A549 (cell line): ENCODE results near the gene CAPN7.

Experiments used
- CTCF ChIP-seq: fragments of >200 bp; sonication (Bioruptor Twin); formaldehyde crosslinking; IDR thresholded peaks from 3 replicates; pipeline ENCODE4 v1.5.1; 2016
- E2F6 ChIP-seq: IDR thresholded peaks from 2 replicates; pipeline ENCODE4 v1.6.1; 2012; ENCODE audit warnings: low read depth, borderline replicate concordance
- EHF ChIP-seq: fragments of 250-450 bp; sonication (Bioruptor Pico); IDR thresholded peaks from 2 replicates; pipeline ENCODE4 v1.5.0; 2020; ENCODE audit warnings: mild to moderate bottlenecking
- HOXA7 ChIP-seq: fragments of 250-450 bp; sonication (Bioruptor Pico); IDR thresholded peaks from 2 replicates; pipeline ENCODE4 v1.5.0; 2020; ENCODE audit warnings: mild to moderate bottlenecking, moderate library complexity
- HOXB13 ChIP-seq: fragments of 250-450 bp; sonication (Bioruptor Pico); IDR thresholded peaks from 2 replicates; pipeline ENCODE4 v1.5.0; 2020; ENCODE audit warnings: low read depth, mild to moderate bottlenecking, moderate library complexity
- MAFK ChIP-seq: fragments of 450-650 bp; IDR thresholded peaks from 2 replicates; pipeline ENCODE4 v1.6.1; 2014; ENCODE audit not compliant: partially characterized antibody
- MAX ChIP-seq: IDR thresholded peaks from 2 replicates; pipeline ENCODE4 v1.6.1; 2012
- POLR2A ChIP-seq: IDR thresholded peaks from 2 replicates; pipeline ENCODE4 v1.6.1; 2012; ENCODE audit warnings: mild to moderate bottlenecking, low read length
- RCOR1 ChIP-seq: fragments of 150-350 bp; IDR thresholded peaks from 2 replicates; pipeline ENCODE4 v1.6.1; 2014; ENCODE audit warnings: antibody characterized with exemption, low read length, low read depth

- TF ChIP-seq POLR2A, result no peak
- no peak for TF ChIP-seq RCOR1
- TF ChIP-seq CTCF, result no peak
- no peak for TF ChIP-seq MAFK
- TF ChIP-seq E2F6, result no peak
- TF ChIP-seq MAX, result no peak
- TF ChIP-seq HOXB13 (CRISPR knock-in tag), result no peak
- TF ChIP-seq EHF (CRISPR knock-in tag), result no peak
- TF ChIP-seq HOXA7 (CRISPR knock-in tag), result no peak
These were observed 59.8 kb downstream of the CAPN7 start for GRCh38 chr3:15265655-15266509.
